Ammon's horn (tissue), 1 donor: ENCODE results near the gene FAM107B.
"Not testable (repeated sequence)": the region's sequence is repeated elsewhere in the genome, so short reads cannot be mapped to it uniquely, and the experiment has no call there.

Experiments
- DNase-seq: peaks from one replicate; pipeline ENCODE4 v3.0.0-alpha.2; 2016; ENCODE audit warnings: low spot score

The FAM107B gene

DNA sequence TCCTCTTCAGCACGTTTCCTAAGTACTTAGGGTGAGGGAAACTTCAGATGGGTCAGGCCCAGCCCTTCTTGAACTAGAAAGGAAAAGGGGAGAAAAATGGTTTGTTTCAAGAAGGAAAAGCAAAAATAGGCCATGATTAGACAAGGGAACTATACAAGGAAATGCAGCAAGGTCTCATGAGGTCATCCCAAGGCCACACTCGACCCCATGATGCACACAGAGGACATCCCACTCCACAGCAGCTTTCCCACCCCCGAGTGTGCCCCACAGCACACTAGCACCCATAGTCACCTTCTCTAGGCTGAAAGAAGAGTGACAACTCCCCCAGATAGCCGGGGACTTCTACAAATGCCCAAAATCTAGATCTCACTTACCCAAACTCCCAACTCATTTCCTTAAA, 173.4 kb downstream of the FAM107B start:
- DNase-seq = no peak

DNA sequence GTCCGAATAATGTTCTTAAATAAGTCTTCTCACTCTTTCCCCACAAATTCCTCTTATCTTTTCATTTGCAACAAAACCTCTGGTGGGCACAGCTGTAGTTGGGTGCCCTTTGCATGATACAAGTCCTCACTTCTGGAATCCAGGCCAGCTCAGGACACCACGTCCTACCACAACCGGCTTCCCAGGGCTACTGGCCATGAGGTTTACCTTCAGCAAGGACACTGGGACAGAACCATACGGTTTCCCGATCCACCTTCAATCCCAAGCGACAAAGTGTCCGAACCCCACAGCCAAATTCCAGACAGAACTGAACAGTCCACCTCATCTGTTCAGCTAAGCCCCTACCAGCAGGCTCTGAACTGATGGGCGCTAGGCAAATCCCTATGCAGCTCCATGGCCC, 174.6 kb downstream of the FAM107B start:
- no peak for DNase-seq

DNA sequence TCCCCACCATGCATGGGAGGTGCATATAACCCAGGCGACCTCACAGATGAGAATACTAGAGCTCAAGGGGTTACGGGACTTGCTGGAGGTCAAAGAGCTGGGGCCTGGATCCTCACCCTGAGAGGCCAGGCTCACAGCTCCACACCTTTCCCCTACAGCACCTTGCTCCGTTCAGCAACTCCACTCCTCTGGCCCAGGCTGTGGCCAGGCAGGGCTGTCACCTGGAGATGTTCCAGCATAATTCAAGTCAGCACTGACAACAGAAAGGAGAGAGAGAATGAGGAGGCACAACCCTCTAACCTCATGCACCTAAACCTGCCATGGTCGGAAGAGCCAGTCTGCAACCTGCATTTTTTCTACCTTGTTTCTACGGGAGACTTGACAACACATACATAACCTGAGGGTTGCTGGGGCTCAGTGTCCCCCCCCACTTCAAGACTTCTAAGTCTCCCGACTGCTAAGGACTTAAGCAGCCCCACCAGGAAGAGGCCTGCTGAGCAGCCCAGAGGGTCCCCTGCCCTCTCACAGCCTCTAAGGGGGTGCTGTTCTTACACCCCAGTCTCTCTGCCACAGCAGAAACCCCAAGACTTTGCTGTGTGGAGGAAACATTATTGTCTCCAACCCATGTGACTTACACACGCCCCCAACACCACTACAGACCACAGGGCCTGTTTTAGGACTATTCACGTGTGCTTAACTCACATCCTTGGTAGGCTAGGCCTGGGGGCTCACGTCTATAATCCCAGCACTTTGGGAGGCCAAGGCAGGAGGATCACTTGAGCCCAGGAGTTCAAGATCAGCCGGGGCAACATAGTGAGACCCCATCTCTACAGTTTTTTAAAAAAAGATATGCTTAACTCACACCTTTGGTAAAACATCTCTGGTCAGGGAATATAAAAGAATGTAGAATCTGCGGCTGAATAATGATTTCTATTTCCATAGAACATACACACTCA, 175.6 kb downstream of the FAM107B start:
- DNase-seq = no peak

DNA sequence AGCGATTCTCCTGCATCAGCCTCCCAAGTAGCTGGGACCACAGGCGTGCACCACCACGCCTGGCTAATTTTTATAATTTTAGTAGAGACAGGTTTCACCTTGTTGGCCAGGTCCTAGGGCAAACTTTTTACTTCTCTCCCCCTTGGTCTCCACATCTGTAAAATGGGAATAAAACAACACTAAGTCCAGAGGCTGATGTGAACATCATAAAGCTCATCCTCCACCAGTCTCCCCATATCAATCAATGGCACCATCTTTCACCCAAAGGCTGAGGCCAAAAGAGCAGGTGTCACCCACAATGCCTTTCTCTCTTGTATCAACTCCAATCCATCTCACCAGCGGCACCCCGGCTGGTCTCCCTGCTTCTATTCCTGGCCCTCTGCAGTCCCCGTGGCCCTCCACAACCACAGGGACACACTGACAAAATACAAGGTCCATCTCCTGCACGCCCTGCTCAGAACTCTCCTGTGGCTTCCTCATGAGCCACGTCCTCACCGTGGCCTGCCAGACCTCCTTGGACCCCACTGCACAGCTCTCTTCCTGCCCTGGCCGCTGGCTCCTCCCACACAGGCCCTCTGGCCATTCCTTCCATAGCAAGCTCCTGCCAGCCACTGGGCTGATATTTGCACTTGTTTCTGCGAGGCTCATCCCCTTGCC, 179.0 kb downstream of the FAM107B start:
- DNase-seq = no peak

DNA sequence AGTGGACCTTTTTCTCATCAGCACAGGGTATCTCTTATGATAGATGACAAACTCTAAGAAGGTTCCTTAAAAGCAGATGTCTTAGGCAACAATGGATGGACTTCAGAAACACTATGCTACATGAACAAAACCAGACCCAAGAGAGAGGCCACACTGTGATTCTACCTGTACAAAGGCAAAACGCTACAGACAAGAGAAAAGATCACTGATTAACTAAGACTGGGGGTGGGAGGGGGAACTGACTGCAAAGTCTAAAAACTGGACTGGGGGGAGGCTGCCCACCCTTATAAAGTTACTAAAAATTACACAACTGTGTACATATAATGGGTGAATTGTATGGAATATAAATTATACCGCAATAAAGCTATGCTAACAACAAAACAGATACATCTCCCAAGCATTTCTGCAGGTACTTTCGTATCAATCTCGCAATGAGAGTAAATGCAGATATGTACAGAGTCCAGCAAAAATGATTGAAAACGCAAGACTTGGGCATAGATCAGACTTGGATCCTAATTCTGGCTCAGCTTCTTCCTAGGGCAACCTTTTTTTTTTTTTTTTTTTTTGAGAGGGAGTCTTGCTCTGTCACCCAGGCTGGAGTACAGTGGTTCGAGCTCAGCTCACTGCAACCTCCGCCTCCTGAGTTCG, 179.7 kb downstream of the FAM107B start:
- no peak for DNase-seq

DNA sequence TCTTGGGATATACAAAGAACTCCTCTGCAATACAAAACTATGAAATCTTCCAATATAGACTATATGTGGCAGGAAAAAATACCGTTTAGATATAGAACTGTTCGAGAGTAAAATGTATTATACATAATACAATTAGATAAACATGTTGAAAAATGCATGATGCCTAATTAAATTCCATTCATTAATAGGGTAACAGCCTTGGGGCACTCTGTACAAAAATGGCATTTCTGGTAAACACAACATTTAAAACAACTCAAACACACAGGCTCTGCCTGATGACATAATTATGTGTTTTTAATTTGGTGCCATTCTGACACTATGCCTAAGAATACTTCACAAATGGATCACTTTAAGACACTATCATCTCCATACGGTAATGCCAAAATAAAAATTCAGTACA, 180.9 kb downstream of the FAM107B start:
- DNase-seq = no peak

DNA sequence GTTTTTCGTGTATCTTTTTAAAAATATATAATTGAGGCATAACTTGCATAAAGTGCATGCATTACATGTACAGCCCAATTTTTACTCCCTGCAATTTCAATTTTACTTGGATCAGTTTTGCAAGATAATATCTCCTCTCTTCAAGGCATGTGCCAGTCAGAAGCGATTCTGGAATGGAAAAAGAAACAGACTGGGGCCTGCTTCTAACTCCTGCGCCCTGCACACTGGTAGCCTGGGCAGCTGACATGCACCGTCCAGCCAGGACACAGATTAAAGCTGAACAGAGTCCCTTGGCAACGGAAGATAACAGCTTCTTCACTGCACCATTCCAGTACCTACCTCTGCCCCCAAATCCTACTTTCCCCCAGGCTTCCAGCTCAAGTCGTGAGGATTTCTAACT, 182.1 kb downstream of the FAM107B start:
- no peak for DNase-seq

DNA sequence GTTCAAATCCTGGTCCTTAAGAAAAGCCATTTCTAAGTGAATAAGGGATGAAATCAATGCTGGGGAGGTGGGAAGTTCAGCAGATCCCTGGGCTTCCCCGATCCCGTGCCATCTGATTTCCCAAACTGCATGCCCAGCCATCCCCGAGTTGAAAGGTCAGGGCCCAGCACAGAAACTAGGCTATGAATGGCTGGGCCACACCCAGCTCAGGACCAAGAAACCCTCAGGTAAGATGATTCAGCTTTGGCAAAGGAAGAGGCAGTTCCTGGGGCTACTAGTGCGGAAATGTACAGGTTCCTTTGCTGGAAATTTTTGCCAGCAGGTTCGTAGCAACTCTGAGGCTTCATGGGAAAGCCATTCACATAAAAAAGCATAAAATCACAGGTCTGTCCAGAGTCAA, 182.7 kb downstream of the FAM107B start:
- no peak for DNase-seq

DNA sequence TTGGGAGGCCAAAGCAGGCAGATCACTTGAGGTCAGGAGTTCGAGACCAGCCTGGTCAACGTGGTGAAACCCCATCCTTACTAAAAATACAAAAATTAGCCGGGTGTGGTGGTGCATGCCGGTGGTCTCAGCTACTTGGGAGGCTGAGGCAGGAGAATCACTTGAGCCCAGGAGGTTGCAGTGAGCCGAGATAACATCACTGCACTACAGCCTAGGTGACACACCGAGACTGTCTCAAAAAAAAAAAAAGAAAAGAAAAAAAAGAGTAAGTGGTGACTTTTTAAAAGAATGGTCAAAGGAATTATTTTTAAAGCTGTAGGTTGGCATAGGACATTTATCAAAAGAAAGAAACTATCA, 185.8 kb downstream of the FAM107B start:
- DNase-seq = not testable (repeated sequence)

DNA sequence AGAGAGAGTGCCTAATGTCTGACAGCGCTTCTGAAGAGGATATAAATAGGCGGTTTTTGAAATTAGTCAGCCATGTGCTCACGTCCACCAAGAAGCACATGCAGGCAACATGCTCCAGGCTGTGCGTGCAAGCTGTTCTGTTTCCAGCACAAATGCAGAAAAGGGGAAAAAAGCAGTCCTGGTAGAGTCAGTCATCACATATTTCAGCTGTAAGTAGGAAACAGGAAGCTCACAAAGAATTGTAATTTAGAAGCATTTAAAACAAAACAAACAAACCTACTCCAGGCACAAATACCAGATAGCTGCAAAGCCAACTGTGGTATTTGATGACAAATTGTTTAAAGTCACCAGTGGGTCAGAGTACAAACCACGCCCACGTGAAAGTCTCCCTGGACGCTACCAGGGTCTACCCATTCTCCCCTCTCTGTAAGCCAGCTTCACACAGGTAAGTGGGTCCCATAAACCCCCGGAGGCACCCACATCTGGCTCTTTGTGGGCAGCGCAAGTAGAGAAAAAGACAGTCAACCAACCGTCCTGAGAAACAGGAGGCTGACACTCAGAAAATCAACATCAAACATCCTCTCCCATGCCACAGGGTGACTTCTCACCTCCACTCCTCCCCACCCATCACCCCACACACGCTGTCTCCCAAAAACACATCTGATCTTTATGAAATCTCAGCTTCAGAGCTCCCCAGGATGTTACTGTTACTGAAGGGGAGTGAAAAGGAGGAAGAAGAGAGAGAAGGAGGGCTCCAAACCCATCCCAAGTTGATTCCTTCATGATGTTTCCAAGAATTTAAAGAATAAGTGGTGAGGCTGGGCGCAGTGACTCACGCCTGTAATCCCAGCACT, 186.4 kb downstream of the FAM107B start:
- peak; percentile 69 for DNase-seq

DNA sequence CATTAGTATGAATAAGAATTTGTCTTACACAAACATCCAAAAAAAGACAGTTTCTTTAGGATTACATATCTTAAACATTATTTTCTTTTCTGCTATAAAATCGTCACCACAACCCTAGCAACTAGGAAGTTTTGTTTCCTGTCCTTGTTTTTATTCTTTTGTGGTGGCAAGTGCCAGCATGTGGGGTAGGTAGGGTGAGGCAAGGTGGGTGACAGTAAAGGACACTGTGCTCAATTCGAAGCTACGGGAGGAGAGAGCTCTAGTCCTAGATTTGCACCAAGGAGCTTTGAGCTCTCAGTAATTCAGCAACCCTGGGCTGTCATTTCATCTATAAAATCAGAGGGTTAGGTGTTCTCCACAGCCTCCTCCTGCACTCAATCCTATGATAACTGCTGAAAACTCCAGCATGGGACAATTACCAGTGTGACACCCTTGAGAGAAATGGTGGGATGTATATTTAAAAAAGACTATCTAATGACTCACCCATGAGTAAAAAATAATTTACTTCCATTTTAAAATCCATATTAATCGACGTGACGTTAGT, 187.1 kb downstream of the FAM107B start:
- DNase-seq = no peak

DNA sequence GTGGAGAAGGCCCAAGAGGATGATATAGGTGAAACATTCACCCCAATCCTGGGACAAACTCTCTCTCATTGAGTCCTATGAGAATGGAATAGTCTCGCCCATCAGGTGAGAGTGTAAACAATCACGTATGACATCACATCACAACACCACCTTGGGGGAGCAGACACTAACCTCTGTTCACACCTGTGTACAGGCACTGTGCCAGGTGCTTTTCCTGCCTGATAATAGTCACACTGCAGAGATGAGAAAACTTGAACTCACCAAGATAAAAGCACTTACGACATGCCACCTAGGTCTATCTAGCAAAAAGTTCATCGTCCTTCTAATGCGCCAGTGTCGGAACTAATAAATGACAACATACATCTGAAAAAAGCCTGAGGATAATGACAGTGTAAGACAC, 187.8 kb downstream of the FAM107B start:
- DNase-seq = no peak

DNA sequence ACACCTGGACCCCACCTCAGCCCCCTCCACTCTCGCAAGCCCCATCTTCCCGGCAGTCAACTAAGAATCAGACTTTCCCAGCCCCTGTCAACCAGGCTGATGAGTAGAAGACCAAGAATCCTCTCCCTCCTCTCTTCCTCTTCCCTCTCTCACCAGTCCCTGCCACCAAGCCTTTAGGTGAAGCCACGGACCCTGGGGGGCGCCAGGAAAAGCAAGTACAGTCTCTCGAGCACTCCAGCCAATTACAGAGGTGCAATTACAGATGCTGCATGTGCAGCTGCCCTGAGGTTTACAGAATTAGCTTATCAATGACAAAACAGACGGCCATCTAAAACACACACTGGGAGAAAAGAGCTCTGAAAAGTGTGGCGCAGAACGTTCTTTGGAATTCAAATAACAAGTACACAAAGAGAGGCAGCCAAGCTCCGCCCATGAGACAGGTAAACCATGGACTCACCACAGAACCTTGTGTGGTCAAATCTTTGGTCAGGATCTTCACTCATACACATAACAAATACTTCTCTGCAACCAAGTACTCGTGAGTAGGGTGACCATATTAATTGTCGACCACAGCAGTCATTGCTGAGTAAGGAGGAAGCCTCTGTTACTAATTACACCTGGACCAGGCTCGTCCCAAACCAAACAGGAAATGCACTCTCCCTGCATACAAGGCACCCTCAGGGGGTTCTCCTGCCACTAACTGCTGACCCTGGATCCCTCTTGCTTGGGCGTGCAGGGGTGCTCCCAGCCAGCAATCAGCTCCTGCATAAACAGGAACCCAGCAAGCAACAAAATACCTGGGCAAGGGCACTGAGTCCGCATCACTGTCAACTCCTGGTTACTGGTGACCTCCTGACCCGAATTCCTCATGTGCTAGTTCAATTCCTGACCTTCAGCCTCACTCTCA, 189.2 kb downstream of the FAM107B start:
- DNase-seq = no peak

DNA sequence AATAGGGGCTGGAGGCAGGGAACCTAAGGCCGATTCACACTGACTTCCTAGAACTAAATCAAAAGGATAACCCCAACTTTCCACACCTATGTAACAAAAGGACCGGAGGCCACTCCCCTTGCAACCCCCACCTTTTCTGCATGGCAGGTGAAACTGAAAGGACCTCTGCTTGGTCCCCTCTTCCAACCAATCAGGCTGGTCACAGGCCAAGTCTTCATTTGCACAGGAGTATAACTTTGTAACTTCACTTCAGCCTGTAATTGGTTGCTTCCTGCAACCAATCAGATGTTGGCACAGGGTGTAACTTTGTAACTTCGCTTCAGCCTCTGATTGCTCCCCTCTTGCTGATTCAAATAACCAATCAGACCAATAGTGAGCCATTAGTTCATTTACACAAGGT, 190.0 kb downstream of the FAM107B start:
- DNase-seq = no peak

DNA sequence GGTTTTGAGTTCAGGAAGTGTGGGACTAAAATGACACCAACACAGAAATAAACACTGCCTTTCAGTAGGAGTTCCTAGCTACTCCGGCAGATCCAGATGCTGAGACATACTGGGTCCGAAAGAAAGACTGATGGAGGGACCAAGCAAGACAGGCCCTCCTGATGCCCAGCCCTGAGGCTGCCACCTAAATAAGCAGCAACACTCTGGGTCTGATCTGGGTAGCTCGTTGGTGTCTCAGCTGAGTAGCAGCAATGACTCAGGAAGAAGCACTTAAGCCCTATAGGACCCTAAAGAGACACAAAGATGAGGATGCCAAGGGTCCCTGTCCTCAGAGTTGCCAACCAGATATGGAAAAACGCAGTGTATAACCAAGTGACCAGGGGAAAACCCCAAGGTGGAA, 190.7 kb downstream of the FAM107B start:
- no peak for DNase-seq

DNA sequence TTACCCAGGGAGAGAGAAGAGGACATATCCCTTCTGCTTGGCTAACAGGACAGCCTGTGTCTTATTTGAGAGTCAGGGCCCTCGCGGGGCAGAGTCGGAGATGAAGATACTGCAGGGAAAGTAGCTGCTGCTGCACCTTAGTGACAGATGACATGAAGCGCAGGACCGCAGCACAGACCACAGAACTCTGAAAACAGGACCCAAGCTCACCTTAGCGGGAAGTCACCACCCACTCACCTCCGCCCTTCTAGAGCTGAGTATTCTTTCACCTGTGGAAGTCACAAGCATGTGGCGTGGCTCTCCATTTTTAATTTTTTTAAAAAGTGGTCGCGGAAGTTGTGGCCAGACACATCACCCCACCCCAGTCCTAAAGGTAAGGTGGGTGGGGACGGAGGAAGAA, 191.4 kb downstream of the FAM107B start:
- DNase-seq = no peak

DNA sequence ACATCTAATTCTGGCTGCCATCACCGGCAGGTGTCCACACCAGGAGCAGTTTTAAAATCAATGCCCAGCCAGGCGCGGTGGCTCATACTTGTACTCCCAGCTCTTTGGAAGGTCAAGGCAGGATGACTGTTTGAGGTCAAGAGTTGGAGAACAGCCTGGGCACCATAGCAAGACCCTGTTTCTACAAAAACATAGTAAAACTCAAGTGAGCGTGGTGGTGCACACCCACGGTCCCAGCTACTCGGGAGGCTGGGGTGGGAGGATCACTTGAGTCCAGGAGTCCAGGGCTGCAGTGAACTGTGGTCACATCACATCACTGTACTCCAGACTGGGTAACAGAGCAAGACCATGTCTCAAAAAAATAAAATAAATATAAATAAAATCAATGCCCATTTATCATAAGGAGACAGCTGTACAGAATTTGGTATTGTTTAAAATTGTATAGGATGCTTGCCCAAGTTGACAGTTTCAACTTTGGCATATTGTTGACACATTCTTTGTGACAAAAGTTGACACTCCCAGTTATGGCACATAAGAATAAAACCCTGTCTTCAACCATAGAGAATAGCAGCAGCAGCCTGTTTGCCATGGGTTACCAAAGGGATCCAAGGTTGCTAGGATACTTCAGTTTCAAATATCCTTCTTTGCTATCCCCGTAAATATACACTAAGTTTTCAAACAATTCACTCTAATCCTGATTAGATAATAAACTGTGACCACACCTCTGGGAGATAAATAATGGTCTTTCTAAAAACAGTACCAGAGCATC, 193.0 kb downstream of the FAM107B start:
- DNase-seq = no peak

DNA sequence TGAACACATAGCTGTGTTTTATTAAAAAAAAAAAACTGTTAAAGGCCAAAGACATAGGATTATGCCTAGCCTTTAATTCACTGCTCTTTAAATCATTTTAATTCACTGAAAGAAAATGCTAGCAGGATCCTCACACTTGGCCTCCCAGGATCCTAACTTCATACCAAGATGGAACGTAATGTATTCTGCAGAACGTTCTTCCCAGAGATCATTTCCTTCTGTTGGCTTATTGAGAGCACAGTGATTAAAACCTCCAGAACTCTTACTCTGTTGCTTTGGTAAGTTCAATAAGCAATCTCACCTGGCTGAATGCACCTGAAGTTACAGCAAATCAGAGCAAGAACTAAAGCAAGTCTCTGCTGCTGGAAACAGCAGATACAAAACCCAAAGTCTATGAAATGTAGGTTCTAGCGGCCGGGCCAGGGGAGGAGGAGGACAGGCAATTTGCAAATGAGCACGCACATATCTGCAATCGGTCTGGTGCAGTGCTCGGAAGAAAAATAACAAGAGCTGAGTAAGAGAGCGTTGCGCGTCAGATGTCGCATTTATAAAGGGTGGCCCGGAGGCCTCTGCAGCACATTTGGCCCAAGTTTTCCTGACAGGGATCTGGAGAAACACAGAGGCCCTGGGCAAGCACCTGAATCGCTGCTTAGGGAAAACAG, 193.9 kb downstream of the FAM107B start:
- DNase-seq = no peak

DNA sequence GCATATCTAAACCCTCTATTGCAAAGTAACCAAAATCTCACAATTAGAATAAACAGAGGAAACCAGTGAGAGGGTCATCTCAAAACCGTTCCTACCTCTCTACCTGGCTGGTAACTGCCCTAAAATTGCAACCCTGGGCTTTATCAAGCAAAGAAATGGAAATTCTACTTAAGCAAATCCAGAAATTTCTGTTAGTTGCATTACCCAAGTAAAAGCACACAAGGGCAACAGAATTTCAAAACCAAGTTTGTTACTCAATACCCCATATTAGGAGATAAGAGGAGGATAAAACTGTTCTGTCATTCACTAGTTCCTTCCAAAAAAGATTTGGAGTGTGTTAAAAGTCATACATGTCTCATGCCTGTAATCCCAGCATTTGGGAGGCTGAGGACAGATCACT, 195.3 kb downstream of the FAM107B start:
- DNase-seq = no peak
